H1 (cell line): ENCODE measurements around the gene ZNF750. TPM values are rescaled to one million over a fixed set of nuclear protein-coding genes. Genes with fewer than 3 reads are reported as not detected.

Experiments used
- CTCF ChIA-PET: fragments of 300-600 bp; sonication (Branson Sonifier 250); formaldehyde crosslinking; loops from one replicate; lab custom pipeline; 2021; ENCODE audit not compliant: partially characterized antibody; lab: Charles Lee
- POLR2A ChIA-PET: fragments of 300-600 bp; sonication (Branson Sonifier 250); formaldehyde crosslinking; loops from one replicate; lab custom pipeline; 2021; ENCODE audit warnings: inconsistent platforms; ENCODE audit not compliant: partially characterized antibody; lab: Charles Lee
- DNase-seq, 2 experiments: peaks; one replicate each; pipeline versions ENCODE4 v3.0.0 to v3.0.0-alpha.2; 2010 to 2022; ENCODE audit warnings: low spot score in 2 of 2, low read depth in 1 of 2, mixed read lengths in 1 of 2
- FAIRE-seq: peaks from 2 replicates; lab custom pipeline; 2011; peaks lifted over from hg19 to GRCh38; lab: Jason Lieb, UNC
- H2AFZ ChIP-seq: 2 replicates; pipeline ENCODE4 v1.8.1; 2012; ENCODE audit warnings: low read length, inconsistent platforms
- H2AK5ac ChIP-seq: 2 replicates; pipeline ENCODE4 v1.6.1; 2013; ENCODE audit warnings: low read depth, low read length
- H2BK120ac ChIP-seq: replicated peaks from 2 replicates; pipeline ENCODE3; 2013; ENCODE audit warnings: low read depth, low read length, inconsistent platforms
- H2BK12ac ChIP-seq: 2 replicates; pipeline ENCODE4 v1.6.1; 2013; ENCODE audit warnings: low read depth, low read length
- H2BK15ac ChIP-seq: 2 replicates; pipeline ENCODE4 v1.6.1; 2013; ENCODE audit warnings: low read length
- H2BK20ac ChIP-seq: 2 replicates; pipeline ENCODE4 v1.6.1; 2013; ENCODE audit warnings: low read length
- H2BK5ac ChIP-seq: 2 replicates; pipeline ENCODE4 v1.6.1; 2013; ENCODE audit warnings: low read depth, low read length
- H3K14ac ChIP-seq: 2 replicates; pipeline ENCODE4 v1.6.1; 2013; ENCODE audit warnings: inconsistent platforms; ENCODE audit not compliant: insufficient read length
- H3K18ac ChIP-seq: 2 replicates; pipeline ENCODE4 v1.6.1; 2013; ENCODE audit warnings: low read length; ENCODE audit errors: extremely low read depth
- H3K23ac ChIP-seq: 2 replicates; pipeline ENCODE4 v1.6.1; 2013; ENCODE audit warnings: inconsistent platforms; ENCODE audit not compliant: insufficient read length
- H3K23me2 ChIP-seq: 2 replicates; pipeline ENCODE4 v1.6.1; 2013; ENCODE audit warnings: low read depth, low read length
- H3K27ac ChIP-seq: 2 replicates; pipeline ENCODE4 v1.6.1; 2011; ENCODE audit warnings: low read depth, low read length, inconsistent platforms
- H3K27me3 ChIP-seq, 4 experiments: replicated peaks in 1 of 4; 1 replicate in 1 of 4; 2 replicates in 3 of 4; pipeline versions ENCODE4 v1.6.1 to v1.8.1; 2011 to 2013; ENCODE audit warnings: low read length in 3 of 4, mild to moderate bottlenecking in 3 of 4, inconsistent platforms in 2 of 4, mixed read lengths in 2 of 4, moderate library complexity in 1 of 4; ENCODE audit not compliant: control insufficient read depth in 3 of 4, insufficient read depth in 3 of 4; ENCODE audit errors: extremely low read depth in 1 of 4
- H3K36me3 ChIP-seq, 4 experiments: 2 replicates each; pipeline versions ENCODE4 v1.6.1 to v1.8.1; 2011 to 2013; ENCODE audit warnings: mild to moderate bottlenecking in 4 of 4, low read length in 3 of 4, moderate library complexity in 2 of 4, control low read depth in 1 of 4, inconsistent platforms in 1 of 4; ENCODE audit not compliant: insufficient read depth in 4 of 4, control insufficient read depth in 2 of 4
- H3K4ac ChIP-seq: replicated peaks from 2 replicates; pipeline ENCODE3; 2013; ENCODE audit warnings: low read length, low read depth, mixed read lengths, inconsistent platforms; ENCODE audit not compliant: insufficient read length
- H3K4me1 ChIP-seq, 4 experiments: replicated peaks in 1 of 4; 1 replicate in 1 of 4; 2 replicates in 3 of 4; pipeline versions ENCODE4 v1.6.1 to v1.8.1; 2011 to 2013; ENCODE audit warnings: low read length in 3 of 4, inconsistent platforms in 2 of 4, mixed read lengths in 1 of 4; ENCODE audit not compliant: insufficient read depth in 4 of 4, control insufficient read depth in 3 of 4
- H3K4me2 ChIP-seq, 2 experiments: 2 replicates each; pipeline versions ENCODE4 v1.6.1 to v1.8.1; 2011 to 2013; ENCODE audit warnings: low read depth in 2 of 2, low read length in 2 of 2, control low read depth in 1 of 2, inconsistent platforms in 1 of 2, mild to moderate bottlenecking in 1 of 2; ENCODE audit not compliant: insufficient read depth in 1 of 2
- H3K4me3 ChIP-seq, 4 experiments: fragments of 200-600, 300-600 bp in 1 of 4; sonication (generic), shearing (Covaris generic), sonication (Bioruptor Twin) in 1 of 4; 2 replicates each; pipeline versions ENCODE4 v1.5.1 to v1.8.1; 2011 to 2016; ENCODE audit warnings: low read length in 4 of 4, low read depth in 3 of 4, control low read depth in 2 of 4, inconsistent platforms in 2 of 4, mild to moderate bottlenecking in 2 of 4, mixed read lengths in 1 of 4, moderate library complexity in 1 of 4; ENCODE audit not compliant: insufficient read depth in 2 of 4; ENCODE audit errors: extremely low read depth in 1 of 4
- H3K56ac ChIP-seq: replicated peaks from 2 replicates; pipeline ENCODE3; 2013; ENCODE audit warnings: low read depth, mild to moderate bottlenecking, mixed read lengths, low read length, inconsistent platforms; ENCODE audit not compliant: insufficient read length
- H3K79me1 ChIP-seq: 2 replicates; pipeline ENCODE4 v1.6.1; 2013; ENCODE audit warnings: low read depth, low read length, control low read depth
- H3K79me2 ChIP-seq, 2 experiments: 2 replicates each; pipeline versions ENCODE4 v1.6.1 to v1.8.1; 2012 to 2013; ENCODE audit warnings: low read length in 2 of 2, mild to moderate bottlenecking in 2 of 2, inconsistent platforms in 1 of 2; ENCODE audit not compliant: insufficient read depth in 2 of 2, control insufficient read depth in 1 of 2
- H3K9ac ChIP-seq, 4 experiments: replicated peaks in 1 of 4; 1 replicate in 1 of 4; 2 replicates in 3 of 4; pipeline versions ENCODE4 v1.6.1 to v1.8.1; 2011 to 2013; ENCODE audit warnings: low read depth in 3 of 4, low read length in 3 of 4, control low read depth in 2 of 4, mild to moderate bottlenecking in 2 of 4, moderate library complexity in 2 of 4, inconsistent platforms in 1 of 4; ENCODE audit errors: extremely low read depth in 1 of 4
- H3K9me3 ChIP-seq, 2 experiments: 2 replicates each; pipeline versions ENCODE4 v1.6.1 to v1.8.1; 2012 to 2013; ENCODE audit warnings: mild to moderate bottlenecking in 2 of 2, moderate library complexity in 2 of 2, control low read depth in 1 of 2, inconsistent platforms in 1 of 2, low read depth in 1 of 2, low read length in 1 of 2, mixed read lengths in 1 of 2; ENCODE audit not compliant: insufficient read depth in 2 of 2
- H4K20me1 ChIP-seq, 2 experiments: replicated peaks in 1 of 2; 2 replicates each; pipeline versions ENCODE3 to v1.8.1; 2011 to 2013; ENCODE audit warnings: inconsistent platforms in 2 of 2, low read length in 2 of 2, mild to moderate bottlenecking in 1 of 2; ENCODE audit not compliant: insufficient read depth in 2 of 2, control insufficient read depth in 1 of 2
- H4K5ac ChIP-seq: 2 replicates; pipeline ENCODE4 v1.6.1; 2013; ENCODE audit warnings: low read length, low read depth, mixed read lengths, inconsistent platforms; ENCODE audit not compliant: insufficient read length
- H4K8ac ChIP-seq: 2 replicates; pipeline ENCODE4 v1.8.0; 2013; ENCODE audit warnings: mild to moderate bottlenecking, moderate library complexity, low read length, inconsistent platforms; ENCODE audit not compliant: insufficient read depth; ENCODE audit errors: extremely low read depth
- H4K91ac ChIP-seq: replicated peaks from 2 replicates; pipeline ENCODE3; 2013; ENCODE audit warnings: low read length, mixed read lengths, inconsistent platforms; ENCODE audit not compliant: insufficient read length
- ATF2 ChIP-seq: IDR thresholded peaks from 2 replicates; pipeline ENCODE4 v1.6.1; 2012; ENCODE audit warnings: low read length, inconsistent platforms
- CBX8 ChIP-seq: fragments of 300-800, 300-1000 bp; sonication (generic); IDR thresholded peaks from 2 replicates; pipeline ENCODE4 v1.7.1; 2016; ENCODE audit warnings: low read depth, low read length, borderline replicate concordance
- JUN ChIP-seq: IDR thresholded peaks from 2 replicates; pipeline ENCODE4 v1.6.1; 2011; ENCODE audit warnings: low read depth, mild to moderate bottlenecking, improper control_type of control experiment, low read length
- KDM1A ChIP-seq: fragments of 200-600, 300-600 bp; sonication (generic); IDR thresholded peaks from 2 replicates; pipeline ENCODE4 v1.7.1; 2016; ENCODE audit warnings: mild to moderate bottlenecking, low read length, borderline replicate concordance
- NANOG ChIP-seq: IDR thresholded peaks from 2 replicates; pipeline ENCODE4 v1.6.1; 2011; ENCODE audit warnings: low read length, low read depth, mild to moderate bottlenecking, inconsistent platforms; ENCODE audit not compliant: insufficient read depth, poor library complexity, severe bottlenecking
- NRF1 ChIP-seq: IDR thresholded peaks from 2 replicates; pipeline ENCODE4 v1.6.1; 2011; ENCODE audit warnings: mild to moderate bottlenecking, low read depth, low read length, improper control_type of control experiment
- PHF8 ChIP-seq: fragments of 200-600 bp; sonication (generic); conservative IDR thresholded peaks from 2 replicates; pipeline ENCODE4 v1.7.1; 2012; ENCODE audit warnings: low read depth, mild to moderate bottlenecking, inconsistent platforms, low read length, moderate library complexity
- POLR2AphosphoS5 ChIP-seq: IDR thresholded peaks from 2 replicates; pipeline ENCODE4 v1.6.1; 2011; ENCODE audit warnings: low read depth, low read length
- POU5F1 ChIP-seq: IDR thresholded peaks from 2 replicates; pipeline ENCODE4 v1.6.1; 2011; ENCODE audit warnings: low read depth, mild to moderate bottlenecking, low read length, moderate library complexity
- USF2 ChIP-seq: IDR thresholded peaks from 2 replicates; pipeline ENCODE4 v1.6.1; 2011; ENCODE audit warnings: low read length, improper control_type of control experiment
- YY1 ChIP-seq: IDR thresholded peaks from 2 replicates; pipeline ENCODE4 v1.6.1; 2011; ENCODE audit warnings: low read depth, mild to moderate bottlenecking, low read length
- WGBS, 2 experiments: shearing (Covaris generic) in 1 of 2; methylation state at CpG; one replicate each; pipeline versions ENCODE4 v1.1.6 to v1.1.7; 2013 to 2015; ENCODE audit warnings: low lambda C conversion rate in 2 of 2, mixed read lengths in 2 of 2, inconsistent platforms in 1 of 2, low coverage in 1 of 2, missing lambda C conversion rate in 1 of 2; ENCODE audit not compliant: insufficient replicate concordance in 2 of 2, insufficient coverage in 1 of 2, insufficient read length in 1 of 2; ENCODE audit errors: extremely low coverage in 1 of 2, missing lambda C conversion rate in 1 of 2; 5-methylcytosine and 5-hydroxymethylcytosine counted together
- polyA plus RNA-seq, 7 experiments: library from polyadenylated mRNA; depleted of rRNA in 3 of 7; stranded (reverse) in 5 of 7; unstranded in 2 of 7; fragments of >200 nt in 5 of 7; fragments of 200-250 nt in 2 of 7; gene quantifications; 1 replicate in 5 of 7; 2 replicates in 1 of 7; 4 replicates in 1 of 7; pipeline versions ENCODE4 v1.2.1 to v1.2.3, GENCODE V29; 2011 to 2013; ENCODE audit warnings: missing spikeins in 2 of 7, mixed read lengths in 2 of 7
- total RNA-seq: library from RNA; stranded (reverse); fragmentation: NEBNext Ultra II Directional; extraction: Animal tissue kit (Norgen Biotek cat#: 25700); gene quantifications from 2 replicates; pipeline ENCODE4 v1.2.1, GENCODE V29; 2021

The ZNF750 gene
- total and polyA plus RNA-seq, 2 of the 8 experiments (the other 6 are each of a cell fraction or from before 2014, with no cell fraction given) = not detected

GRCh38 chr17:82806645-82807044, 33.2 kb downstream of the ZNF750 start:
- H2BK12ac ChIP-seq = no peak overlapping the region
- CTCF ChIA-PET = interaction anchor here (0.9 to 4.1 kb wide), 3 partner anchors 16 to 111 kb away, joined by 3 to 17 read pairs (median 5); no protein-coding TSS in a partner anchor
- no peak for TF ChIP-seq PHF8
- no peak for TF ChIP-seq JUN
- no peak for TF ChIP-seq KDM1A
- TF ChIP-seq YY1 = no peak
- no peak for TF ChIP-seq POLR2AphosphoS5
- no peak for TF ChIP-seq USF2
- no peak for TF ChIP-seq NANOG
- no peak for TF ChIP-seq POU5F1
- TF ChIP-seq CBX8 = no peak
- no peak for TF ChIP-seq NRF1
- no peak for TF ChIP-seq ATF2

More at GRCh38 chr17:82806645-82807044, 33.2 kb downstream of the ZNF750 start:
- H3K4me3 ChIP-seq = no peak overlapping the region
- no peak overlapping the region for H3K14ac ChIP-seq
- POLR2A ChIA-PET = no interaction called here
- H3K4ac ChIP-seq = no peak overlapping the region
- DNase-seq (no peak), FAIRE-seq (no peak)
- H2BK15ac ChIP-seq = no peak overlapping the region
- H4K91ac ChIP-seq = no peak overlapping the region
- H3K23me2 ChIP-seq = no peaks in the 10 kb centered on the region
- no peak overlapping the region for H2AK5ac ChIP-seq
- peaks cover 2 to 3% of the 10 kb centered on the region in 2 experiments; a peak in 3 of 4 replicates for H3K9me3 ChIP-seq
- H4K5ac ChIP-seq = no peak overlapping the region
- H3K18ac ChIP-seq = no peak overlapping the region
- no peak overlapping the region for H2BK120ac ChIP-seq
- H4K20me1 ChIP-seq = peaks cover 3 to 5% of the 10 kb centered on the region in 2 experiments
- H3K27me3 ChIP-seq = no peaks in the 10 kb centered on the region
- no peak overlapping the region for H2BK20ac ChIP-seq
- H3K27ac ChIP-seq = no peak overlapping the region
- 94% methylated on average over 15 of the region's 21 CpGs; no CpG with 5 or more reads in 1 of the 2 experiments for WGBS, 2 experiments
- H2BK5ac ChIP-seq = no peak overlapping the region
- peak overlapping the region; percentile 46; the same call in 1 of the 2 replicates for H4K8ac ChIP-seq
- no peak overlapping the region for H3K23ac ChIP-seq
- H3K9ac ChIP-seq = no peak overlapping the region
- H3K36me3 ChIP-seq = peaks cover 4 to 28% (median 12%) of the 10 kb centered on the region in 4 experiments; a peak in 6 of 8 replicates
- no peak overlapping the region for H3K56ac ChIP-seq
- peaks cover 7% of the 10 kb centered on the region for H3K79me1 ChIP-seq
- peaks cover 0 to 19% of the 10 kb centered on the region in 2 experiments; a peak in 2 of 4 replicates for H3K79me2 ChIP-seq
- no peak overlapping the region for H3K4me2 ChIP-seq
- no peak overlapping the region for H2AFZ ChIP-seq
- no peaks in the 10 kb centered on the region; a peak in 1 of 7 replicates for H3K4me1 ChIP-seq
